Endothelial cell (in vitro differentiated cells): Measurements from ENCODE around the gene PPP1R3G. TPM values are rescaled to one million over a fixed set of nuclear protein-coding genes. Genes with fewer than 3 reads are reported as not detected.

Experiments used
- total RNA-seq: library from RNA; stranded (reverse); fragmentation: NEBNext Ultra II Directional; extraction: Animal tissue kit (Norgen Biotek cat#: 25700); gene quantifications from one replicate; pipeline ENCODE4 v1.2.1, GENCODE V29; 2021; ENCODE audit not compliant: unreplicated experiment

The PPP1R3G gene
- total RNA-seq, 1 donor from 2014 or later, result 0.05 TPM

Other genes with a start within 250 kb of the PPP1R3G start
- gene RPP40, start 81.3 kb upstream of the PPP1R3G start, total RNA-seq, result 9.6 TPM
- 39.0 TPM for gene LYRM4, start 175.6 kb downstream of the PPP1R3G start, total RNA-seq
- 17.8 TPM for gene FARS2, start 176.2 kb downstream of the PPP1R3G start, total RNA-seq